DMS114 treated with DMSO at 0.1 percent for 48 hours (cell line): ENCODE measurements around the gene RTRAF.
A peak's percentile ranks its signal among the peaks of the same experiment; 100 is the strongest.

ENCODE experiments used
- DNase-seq: peaks from one replicate; lab custom pipeline; 2025; ENCODE audit not compliant: unreplicated experiment; lab: John Stamatoyannopoulos, UW

RTRAF gene

GRCh38 chr14:52020161-52020714 is 30.9 kb downstream of the RTRAF start:
- no peak for DNase-seq

- DNase-seq: no peak
Measured at GRCh38 chr14:52020866-52021717, 31.7 kb downstream of the RTRAF start.

- DNase-seq: no peak
Measured at GRCh38 chr14:52021957-52022600, 32.7 kb downstream of the RTRAF start.

GRCh38 chr14:52023518-52023917 is 34.2 kb downstream of the RTRAF start:
- DNase-seq: no peak

- no peak for DNase-seq
Measured at GRCh38 chr14:52025310-52025709, 36.0 kb downstream of the RTRAF start.

GRCh38 chr14:52026017-52026660 is 36.8 kb downstream of the RTRAF start:
- no peak for DNase-seq

- no peak for DNase-seq
Measured at GRCh38 chr14:52026901-52027300, 37.6 kb downstream of the RTRAF start.

- no peak for DNase-seq
Measured at GRCh38 chr14:52029881-52030280, 40.5 kb downstream of the RTRAF start.

GRCh38 chr14:52031781-52032180 is 42.4 kb downstream of the RTRAF start:
- DNase-seq: no peak

GRCh38 chr14:52032204-52032801 is 43.0 kb downstream of the RTRAF start:
- DNase-seq: no peak

- DNase-seq: no peak
Measured at GRCh38 chr14:52033101-52033642, 43.8 kb downstream of the RTRAF start.

- no peak for DNase-seq
Measured at GRCh38 chr14:52039124-52039815, 49.9 kb downstream of the RTRAF start.

- no peak for DNase-seq
Measured at GRCh38 chr14:52040598-52040997, 51.3 kb downstream of the RTRAF start.

GRCh38 chr14:52042371-52043289 is 53.3 kb downstream of the RTRAF start:
- no peak for DNase-seq

GRCh38 chr14:52043690-52044089 is 54.3 kb downstream of the RTRAF start:
- peak; percentile 6 for DNase-seq

GRCh38 chr14:52044791-52045522 is 55.6 kb downstream of the RTRAF start:
- DNase-seq: no peak

- no peak for DNase-seq
Measured at GRCh38 chr14:52046376-52046917, 57.1 kb downstream of the RTRAF start.

- DNase-seq: no peak
Measured at GRCh38 chr14:52048116-52048515, 58.8 kb downstream of the RTRAF start.
